GM18907 (cell line): ENCODE measurements around the gene LAMA5.

Experiments
- ATAC-seq: cut with Tn5 transposase; IDR thresholded peaks from one replicate; pipeline ENCODE4 v1.9.1; 2021; ENCODE audit warnings: mild to moderate bottlenecking, moderate library complexity; ENCODE audit not compliant: unreplicated experiment

Gene LAMA5

GRCh38 chr20:62306414-62307187 lies 60.5 kb downstream of the LAMA5 start:
- no peak for ATAC-seq

- no peak for ATAC-seq
Observed at GRCh38 chr20:62305765-62306413, 61.2 kb downstream of the LAMA5 start.

- no peak for ATAC-seq
Observed at GRCh38 chr20:62305149-62305764, 61.9 kb downstream of the LAMA5 start.

- ATAC-seq, result no peak
Observed at GRCh38 chr20:62304331-62305148, 62.6 kb downstream of the LAMA5 start.

GRCh38 chr20:62303340-62304226 lies 63.5 kb downstream of the LAMA5 start:
- no peak for ATAC-seq

GRCh38 chr20:62303062-62303339 lies 64.1 kb downstream of the LAMA5 start:
- ATAC-seq, result no peak

- ATAC-seq, result peak; percentile 84
Observed at GRCh38 chr20:62302341-62303061, 64.6 kb downstream of the LAMA5 start, which contains the start of gene ADRM1. ADRM1 (plus strand) TSS chr20:62302997; CDS start chr20:62303569, 572 bp downstream.

- peak; percentile 48 for ATAC-seq
Observed at GRCh38 chr20:62301773-62302340, 65.3 kb downstream of the LAMA5 start.

GRCh38 chr20:62301111-62301668 lies 65.9 kb downstream of the LAMA5 start:
- no peak for ATAC-seq

GRCh38 chr20:62300319-62300718 lies 66.8 kb downstream of the LAMA5 start:
- no peak for ATAC-seq

GRCh38 chr20:62299666-62300236 lies 67.4 kb downstream of the LAMA5 start:
- ATAC-seq, result no peak

- ATAC-seq, result no peak
Observed at GRCh38 chr20:62298577-62299249, 68.4 kb downstream of the LAMA5 start.

- ATAC-seq, result no peak
Observed at GRCh38 chr20:62297449-62298227, 69.5 kb downstream of the LAMA5 start.

- no peak for ATAC-seq
Observed at GRCh38 chr20:62296724-62297448, 70.2 kb downstream of the LAMA5 start.

- no peak for ATAC-seq
Observed at GRCh38 chr20:62294516-62294915, 72.6 kb downstream of the LAMA5 start.

GRCh38 chr20:62293946-62294345 lies 73.2 kb downstream of the LAMA5 start:
- no peak for ATAC-seq
